DMS153 (cell line): Measurements from ENCODE around the gene KRT74.
A peak's percentile ranks its signal among the peaks of the same experiment; 100 is the strongest.

Experiments used
- DNase-seq: peaks from one replicate; lab custom pipeline; 2025; lab: John Stamatoyannopoulos, UW

Gene KRT74

DNA sequence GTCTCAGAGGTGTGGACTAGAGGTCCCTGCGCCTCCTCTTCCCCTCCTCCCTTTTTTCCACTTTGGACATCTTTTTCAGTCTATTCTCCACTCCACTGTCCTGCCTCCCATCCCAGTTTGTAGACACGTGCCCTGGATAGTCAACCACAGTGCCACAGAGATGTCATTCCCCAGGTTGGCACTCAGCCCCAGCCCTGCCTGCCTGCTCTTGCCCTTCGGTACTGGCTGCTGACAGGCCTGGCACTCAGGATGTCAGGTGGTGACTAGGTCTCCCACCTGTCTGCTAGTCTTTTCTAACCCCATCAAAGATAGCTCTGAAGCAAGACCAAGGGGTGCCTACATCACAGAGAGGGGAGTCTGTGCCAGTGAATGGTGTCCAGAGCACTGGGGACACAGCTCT lies 36.5 kb downstream of the KRT74 start:
- DNase-seq, result no peak

DNA sequence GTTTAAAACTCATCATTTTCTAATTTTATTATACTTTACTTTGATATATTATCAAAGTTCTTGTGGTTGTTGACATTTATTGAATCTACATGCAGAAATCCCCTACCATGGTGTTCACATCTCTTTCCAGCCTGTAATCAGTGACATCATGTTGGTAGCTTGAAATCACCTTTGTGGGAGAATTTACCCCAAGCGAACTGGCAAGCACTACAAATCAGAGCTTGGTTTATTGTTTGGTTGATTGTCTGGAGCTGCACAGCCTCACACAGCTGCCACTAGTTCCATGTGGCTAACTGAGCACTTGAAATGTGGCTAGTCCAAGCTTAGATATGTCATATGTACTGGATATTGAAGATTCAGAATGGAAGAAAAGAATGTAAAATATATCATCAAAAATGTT lies 38.1 kb downstream of the KRT74 start:
- DNase-seq, result no peak

DNA sequence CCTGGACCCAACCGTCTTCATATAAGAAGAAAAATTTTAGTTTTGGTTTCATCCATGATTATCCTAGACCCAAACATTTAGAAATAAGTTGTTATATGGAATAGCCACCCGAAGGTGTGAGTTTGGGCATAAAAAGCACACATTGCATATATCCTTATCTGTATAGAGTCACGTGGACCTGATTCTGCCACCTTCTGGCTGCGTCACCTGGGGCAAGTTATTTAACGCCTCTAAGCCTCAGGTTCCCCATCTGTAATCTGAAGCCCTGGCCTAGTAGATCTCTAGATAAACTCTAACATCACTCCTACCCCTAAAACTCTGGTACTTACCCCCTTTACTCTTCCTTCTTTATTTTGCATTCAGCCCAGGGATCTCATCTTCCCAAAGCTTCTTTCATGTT lies 39.2 kb downstream of the KRT74 start:
- DNase-seq, result no peak

DNA sequence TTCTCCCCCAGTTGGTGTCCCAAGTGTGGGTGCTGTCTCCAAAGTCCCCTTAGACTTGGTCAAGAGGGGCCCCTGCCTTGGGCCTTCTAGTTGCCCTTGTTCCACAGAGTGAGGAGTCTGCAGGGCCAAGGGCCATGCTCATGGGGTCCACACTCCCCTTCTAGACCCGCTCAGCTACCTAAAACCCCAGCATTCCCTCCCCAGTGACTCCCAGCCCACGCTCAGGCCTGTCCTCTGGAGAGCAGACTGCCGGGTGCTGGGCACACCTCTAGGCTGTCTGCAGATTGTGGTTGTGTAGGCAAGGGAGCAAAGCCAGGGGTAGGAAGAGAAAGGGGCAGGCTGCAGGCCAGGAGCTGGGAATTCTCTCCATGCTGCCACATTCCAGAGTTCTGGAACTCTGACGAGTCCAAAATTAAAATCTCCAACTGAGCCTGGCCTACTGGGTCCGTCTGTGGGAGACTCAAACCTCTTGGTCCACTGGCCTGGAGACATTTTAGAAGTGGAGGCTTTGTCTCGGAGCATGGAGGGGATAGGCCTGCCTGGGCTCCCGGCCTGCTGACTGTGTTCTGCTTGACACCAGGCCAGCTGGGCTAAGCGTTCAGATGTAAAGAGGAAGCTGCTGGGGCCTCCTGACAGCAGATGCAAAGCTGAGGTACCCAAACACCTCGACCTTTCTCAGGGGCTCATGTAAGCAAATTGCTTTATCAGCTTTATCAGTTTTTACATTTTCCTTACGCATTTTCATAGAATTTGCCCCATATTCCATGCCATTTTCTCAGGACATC lies 39.8 kb downstream of the KRT74 start:
- DNase-seq, result no peak

DNA sequence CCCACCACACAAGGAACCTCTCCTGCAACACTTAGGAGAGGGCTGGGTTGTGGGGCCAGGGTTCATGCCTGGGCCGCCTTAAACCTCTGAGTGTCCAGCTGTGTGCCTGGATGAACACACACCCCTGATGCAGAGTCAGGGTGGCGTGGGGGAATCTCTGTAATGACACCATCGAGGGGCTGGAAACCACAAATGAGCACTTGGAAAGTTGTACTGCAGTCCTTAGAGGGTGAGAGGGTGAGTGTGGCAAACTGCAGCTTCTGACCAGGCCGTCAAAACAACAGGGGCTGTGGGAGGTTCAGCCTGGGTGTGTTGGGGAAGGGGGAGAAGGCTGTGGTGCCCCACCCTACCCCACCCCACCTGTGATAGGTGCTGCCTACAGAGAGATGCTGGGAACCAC lies 41.0 kb downstream of the KRT74 start:
- DNase-seq, result no peak

DNA sequence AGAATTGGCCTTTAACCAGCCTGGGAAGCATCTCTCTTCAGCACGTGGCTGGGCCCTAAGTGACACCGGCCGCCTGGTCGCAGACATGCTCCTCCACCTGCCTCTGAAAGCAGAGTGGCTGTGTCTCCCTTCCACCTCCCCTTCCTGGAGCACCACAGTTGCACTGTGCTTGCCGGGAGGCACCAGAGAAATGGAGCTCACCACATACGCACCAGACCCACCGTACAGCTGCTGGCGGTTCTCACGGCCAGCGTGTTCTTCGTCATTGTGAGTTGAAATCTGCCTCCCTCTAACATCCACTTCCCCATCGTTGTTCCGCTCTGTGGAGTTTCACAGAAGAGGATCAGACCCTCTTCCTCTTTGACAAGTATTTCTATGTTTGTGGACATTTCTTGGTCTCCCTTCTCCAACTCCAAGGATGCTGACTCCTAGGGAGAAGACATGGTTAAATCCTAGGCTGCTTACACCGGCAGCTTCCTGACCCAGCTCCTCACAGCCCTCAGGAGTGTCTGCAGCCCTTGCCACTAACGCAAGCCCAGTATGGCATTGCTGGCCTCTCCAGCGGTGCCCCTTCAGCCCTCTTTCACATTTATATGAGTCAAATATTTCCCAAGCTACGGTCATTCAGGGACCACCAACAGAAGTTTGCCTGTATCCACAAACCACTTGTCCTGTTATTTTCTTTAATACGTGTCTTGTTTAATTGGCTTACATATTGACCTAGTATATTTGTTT lies 41.9 kb downstream of the KRT74 start:
- no peak for DNase-seq

DNA sequence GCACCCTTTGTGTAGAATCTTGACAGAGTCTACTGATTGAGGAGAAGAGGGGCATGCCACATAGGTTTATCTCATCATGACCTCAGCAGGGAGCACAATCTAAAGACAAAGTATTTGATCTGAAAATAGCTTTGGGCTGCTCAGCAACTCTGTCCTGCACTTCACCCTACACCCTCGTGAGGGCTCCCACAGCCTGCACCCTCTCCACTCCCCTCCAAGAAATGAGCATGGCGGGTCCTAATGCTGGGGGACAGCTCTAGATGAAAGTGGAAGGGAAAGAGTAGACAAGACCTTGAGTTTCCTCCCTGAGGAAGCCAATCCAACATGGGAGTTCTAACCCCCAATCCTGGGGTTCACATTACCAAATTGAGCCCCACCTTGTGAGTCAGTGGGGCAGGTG lies 42.7 kb downstream of the KRT74 start:
- no peak for DNase-seq

DNA sequence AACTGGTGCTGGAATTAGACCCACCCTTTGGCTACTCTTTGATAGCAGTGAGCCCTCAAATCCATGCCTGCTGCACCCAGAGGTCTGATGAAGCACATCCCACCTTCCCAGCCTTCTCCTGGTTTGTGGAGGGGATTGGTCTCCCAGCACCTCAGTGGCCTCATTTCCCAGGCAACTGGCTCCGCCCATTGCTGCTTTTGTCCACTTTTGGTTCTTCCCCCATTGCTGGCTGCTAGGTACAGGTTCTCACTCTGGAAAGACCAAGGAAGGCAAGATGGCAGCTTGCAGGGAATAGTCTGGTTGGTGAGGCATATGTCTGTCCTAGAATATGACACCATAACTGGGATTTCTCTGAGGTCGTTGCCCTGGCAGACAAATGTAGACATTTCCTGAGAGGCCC lies 43.3 kb downstream of the KRT74 start:
- no peak for DNase-seq

DNA sequence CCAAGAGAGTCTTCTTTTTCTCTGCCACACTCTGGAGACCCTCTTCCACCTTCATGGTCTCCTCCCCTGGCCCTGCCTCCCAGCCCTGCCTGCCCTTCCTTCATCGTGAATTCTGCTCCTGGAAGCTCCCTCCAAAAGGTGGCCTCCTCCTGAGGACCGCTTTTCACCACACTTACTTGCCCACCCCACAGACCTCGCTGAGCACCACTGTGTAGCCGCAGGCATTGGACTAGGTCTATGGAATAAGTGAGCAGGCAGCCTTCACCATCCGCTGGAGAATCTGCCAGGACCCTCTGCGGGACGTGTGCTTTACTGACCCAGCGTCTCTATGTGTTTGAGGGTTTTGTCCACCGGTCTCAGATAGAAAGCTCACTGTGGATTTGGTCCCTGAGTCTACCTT lies 43.8 kb downstream of the KRT74 start:
- no peak for DNase-seq

DNA sequence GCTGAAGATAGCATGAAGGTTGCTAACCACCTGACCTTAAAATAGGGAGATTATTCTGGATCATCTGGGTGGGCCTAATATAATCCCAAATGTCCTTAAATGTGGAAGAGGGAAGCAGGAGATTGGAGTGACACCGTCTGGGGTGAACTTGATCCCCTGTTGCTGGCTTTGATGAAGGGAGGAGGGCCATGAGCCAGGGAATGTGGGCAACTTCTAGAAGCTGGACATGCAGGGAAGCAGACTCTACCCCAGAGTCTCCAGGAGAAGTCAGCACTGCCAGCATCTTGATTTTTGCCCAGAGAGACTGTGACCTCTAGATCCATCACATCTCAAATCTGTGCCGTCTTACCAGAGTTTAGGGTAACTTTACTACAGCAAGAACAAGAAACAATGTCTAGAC lies 44.2 kb downstream of the KRT74 start:
- no peak for DNase-seq

DNA sequence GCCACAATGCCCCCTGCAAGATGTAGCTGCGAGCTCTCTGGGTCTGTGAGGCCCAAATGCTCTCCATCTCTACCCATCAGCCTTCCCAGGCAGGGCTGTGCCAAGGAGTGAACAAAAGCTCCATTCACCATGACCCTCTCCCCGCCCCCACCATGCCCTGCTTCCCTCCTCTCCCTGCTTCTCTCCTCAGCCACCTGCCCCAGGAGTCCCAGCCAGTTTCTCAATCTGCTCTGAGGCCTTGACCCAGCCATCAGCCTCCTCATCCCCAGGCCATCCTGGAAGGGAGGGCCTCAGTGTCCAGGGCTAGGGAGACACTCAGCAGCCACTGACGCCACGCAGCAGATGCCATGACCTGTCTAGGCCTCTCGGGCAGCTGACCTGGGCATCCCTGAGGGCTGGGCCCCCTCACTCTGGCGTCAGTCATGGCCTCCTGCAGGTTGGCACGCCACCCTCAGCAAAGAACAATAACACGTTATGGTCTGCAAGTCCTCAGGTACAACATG lies 45.0 kb downstream of the KRT74 start:
- no peak for DNase-seq

DNA sequence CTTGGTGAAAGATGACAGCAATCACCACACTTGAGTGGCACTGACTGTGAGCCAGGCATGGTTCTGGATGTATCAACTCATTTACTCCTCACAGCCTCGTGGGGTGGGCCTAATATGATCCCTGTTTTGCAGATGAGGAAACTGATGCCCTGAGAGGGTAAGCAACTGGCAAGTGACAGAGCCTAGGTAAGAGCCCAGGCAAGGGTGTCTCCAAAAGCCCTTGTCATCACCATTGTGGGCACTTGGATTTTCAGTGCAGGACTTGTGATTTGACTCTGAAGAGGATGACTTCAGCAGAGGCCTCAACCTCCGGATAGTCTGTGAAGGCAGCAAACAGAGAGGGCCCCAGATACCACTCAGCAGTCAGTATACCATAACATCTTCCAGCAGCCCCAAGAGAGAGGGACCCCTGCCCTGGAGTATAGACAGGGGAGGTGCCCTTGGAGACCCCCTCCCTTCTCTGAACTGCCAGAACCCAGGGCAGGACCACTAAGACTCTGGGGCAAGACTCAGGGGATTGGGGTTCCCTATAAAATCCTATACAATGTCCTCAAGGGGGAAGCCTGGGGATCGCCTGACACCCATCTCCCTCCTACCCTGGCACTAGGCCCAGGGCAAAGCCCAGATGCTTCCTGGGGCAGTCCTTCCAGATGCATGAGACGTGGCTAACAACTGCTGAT lies 46.4 kb downstream of the KRT74 start:
- DNase-seq, result no peak

DNA sequence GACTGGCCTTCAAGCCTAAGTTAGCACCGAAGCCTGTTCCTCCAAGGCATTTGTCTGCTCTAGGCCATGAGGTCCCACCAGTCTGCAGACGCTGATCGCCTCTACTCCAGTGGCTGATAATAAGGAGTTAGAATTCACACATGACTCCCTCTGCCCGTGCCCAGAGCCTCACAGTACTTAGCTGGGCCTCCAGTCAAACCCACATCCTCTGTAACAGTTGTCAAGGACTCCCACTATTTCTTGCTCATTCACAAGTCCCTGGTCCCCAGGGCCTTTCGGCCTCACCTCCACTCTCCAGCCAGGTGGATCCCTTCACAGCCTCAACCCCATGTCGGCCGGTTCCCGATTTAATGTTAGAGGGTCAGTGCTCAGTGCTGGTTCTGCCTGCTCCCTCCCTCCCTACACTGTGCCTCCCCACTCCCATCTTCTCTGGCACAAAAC lies 47.1 kb downstream of the KRT74 start:
- no peak for DNase-seq

DNA sequence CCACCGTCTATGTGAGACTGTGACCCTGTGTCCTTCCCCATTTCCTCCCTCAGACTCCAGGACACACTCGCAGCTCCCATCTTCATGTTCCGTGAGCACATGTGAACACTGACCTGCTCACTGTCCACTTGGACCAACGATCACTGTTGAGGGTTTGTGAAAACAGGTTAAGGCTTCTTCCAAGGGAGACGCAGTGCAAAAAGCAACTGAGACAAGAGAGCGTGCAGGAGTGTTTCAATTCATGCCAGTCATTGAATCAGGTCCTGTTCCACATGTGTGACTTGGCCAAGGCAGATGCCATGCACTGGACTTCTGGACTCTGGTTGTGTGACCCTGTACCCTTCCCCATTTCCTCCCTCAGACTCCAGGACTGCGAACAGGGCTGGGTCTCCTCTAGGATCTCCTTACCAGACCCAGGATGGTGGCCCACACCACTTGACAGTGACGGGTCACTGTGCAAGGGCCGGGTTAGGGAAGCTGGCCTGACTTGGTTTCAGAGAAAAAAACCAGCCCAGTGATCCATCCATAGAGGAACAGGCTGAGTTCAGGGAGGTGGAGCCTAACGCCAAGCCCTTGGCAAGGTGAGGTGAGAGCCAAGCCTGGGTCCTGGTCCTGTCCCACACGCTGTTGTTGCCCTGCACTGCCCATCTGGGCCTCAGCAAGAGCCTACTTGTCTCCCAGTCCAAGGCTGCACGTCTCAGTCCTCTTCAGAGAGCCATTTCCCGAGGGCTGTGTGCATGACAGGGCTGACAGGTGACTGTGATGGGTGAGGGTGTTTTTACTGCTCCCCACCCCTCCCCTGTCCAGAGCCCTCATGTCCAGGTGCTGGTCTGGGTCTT lies 47.8 kb downstream of the KRT74 start:
- DNase-seq, result no peak

DNA sequence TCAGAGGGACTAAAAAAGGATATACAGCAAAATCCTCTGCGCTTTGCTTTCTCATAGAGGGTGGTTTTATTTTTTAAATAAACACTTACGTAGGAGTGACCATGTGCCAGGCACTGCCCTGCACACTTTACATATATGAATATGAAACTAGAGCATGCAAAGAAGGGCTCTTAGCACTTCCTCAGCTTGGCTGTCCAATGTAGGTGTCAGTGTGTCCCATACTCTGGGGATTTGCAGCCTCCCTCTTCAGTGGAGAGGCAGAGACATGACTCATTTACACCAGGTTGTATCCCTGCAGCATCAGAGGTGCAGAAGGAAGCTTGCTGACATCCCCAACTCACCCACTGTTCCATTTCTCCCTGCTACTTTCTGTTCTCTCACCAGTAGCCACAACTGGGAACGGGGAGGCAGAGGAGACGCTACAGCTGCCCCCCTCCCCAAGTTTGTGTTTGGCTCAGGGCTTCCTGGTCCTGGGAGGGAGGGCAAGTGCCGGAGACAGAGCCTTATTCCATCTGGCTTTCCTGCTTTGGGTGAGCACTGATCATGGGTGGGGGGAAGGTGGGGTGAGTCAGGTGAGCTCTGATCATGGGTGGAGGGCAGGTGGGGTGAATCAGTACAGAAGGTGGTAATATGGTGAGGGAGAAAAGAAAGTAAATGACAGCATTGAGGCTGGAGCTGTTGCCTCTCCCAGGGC lies 48.6 kb downstream of the KRT74 start:
- peak; percentile 6 for DNase-seq

DNA sequence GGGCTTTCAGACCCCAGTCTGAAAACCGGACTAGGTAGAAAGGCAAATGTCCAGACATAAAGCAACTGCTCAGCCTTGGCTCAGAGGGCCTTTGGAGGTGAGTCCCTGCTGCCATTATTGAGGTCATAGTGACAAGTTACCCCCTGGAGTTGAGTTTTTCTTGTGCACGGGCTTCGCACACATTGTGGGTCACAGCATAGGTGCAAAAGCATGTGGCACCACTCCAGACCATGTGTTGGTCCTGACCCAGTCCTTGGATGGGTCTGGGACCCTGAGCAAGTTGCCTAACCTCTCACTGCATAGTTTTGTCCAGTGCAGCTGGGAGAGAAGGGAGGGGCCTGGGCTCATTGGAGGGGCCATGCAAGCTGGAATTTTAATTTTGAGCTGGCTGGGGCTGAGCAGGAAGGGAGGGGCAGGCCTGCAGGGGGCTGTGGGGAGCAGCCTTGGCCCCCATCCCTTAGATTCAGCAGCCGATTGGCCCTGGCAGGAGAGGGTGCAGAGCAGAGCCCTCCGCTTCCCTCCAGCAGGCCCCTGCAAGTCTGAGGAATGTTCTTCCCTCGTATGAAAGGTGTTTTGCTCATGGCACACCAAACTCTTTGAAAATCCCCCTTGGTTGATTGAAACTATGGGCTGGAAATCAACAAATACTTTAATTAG lies 49.3 kb downstream of the KRT74 start:
- DNase-seq, result no peak

DNA sequence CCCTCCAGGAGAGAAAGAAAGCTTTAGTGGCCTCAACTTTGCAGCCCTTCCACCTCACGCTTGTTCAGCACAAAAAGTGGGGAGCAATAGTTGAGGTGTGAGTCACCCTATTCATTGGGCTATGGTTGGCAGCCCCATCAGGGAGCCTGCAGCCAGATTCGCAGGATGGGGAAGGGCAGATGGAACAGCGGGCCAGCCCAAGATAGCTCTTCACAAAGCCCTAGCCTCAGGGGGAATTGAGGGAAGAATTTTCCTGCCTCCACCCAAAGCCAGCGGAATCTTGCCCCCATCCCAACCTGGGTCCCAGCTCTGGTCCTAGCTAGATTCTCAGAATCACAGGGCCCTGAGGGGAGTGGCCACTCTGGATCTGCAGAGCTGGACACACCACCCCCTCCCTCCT lies 49.8 kb downstream of the KRT74 start:
- DNase-seq, result no peak

DNA sequence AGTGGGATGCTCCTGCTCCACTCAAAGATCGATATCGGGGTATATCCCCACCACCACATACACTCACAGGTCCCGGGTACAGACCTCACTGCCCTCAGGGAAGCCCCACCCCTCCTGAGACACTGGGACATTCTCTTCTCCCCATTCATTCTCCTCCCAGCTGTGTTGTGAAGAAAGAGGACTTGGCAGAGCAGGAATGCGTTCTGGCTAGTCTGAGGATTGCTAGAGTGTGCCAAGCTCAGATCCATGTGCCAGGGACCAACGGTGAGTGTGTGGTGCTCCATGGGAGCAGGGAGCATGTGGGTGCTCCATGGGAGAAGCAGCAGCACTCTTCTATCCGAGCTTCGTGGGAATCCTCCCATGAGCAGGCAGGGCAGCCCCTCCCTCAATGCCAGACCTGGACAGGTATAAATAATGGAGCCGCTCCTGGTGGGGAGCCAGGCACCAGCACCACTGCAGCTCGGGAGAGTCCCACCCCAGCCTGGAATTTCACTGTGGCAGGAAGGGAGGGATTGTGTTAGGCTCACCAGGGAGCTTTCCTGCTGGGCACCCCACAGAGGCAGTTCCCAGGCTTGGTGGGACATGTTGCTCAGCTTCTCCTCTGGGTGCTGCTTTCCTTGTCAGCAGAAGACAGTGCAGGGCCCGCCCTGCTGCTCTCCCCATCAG lies 51.2 kb downstream of the KRT74 start:
- no peak for DNase-seq

DNA sequence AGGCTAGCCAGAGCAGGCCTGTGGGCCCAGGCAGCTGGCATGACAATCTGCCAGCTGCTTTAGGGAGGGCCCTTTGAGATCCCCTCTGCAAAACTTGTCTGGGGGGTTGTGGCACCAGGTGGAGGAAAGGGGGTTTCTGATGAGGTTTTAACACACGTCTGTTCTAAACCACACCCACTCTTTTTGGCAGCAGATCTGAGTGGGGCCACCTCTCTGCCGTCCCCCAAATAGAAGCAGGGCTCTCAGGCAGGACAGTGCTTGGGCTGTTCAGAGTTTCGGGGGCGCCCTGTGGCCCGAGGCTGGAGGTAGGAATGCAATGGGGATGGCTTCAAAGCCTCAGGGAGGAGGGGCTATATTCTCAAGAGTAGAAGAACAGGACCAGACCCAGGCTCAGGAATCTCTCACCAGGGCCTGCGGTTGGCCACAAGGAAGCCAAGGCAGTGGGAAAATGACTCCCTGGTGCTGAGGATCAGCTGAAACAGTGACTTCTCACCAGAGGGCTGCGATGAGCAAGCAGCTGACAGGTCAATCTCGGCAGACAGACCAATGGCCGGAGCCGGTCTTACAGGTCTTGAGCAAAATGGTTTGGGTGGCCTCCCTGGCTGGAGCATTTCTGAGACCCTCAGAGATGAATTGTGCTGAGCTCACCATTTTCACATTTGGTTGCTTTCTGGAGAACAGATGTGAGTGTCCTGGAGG lies 51.9 kb downstream of the KRT74 start:
- no peak for DNase-seq

DNA sequence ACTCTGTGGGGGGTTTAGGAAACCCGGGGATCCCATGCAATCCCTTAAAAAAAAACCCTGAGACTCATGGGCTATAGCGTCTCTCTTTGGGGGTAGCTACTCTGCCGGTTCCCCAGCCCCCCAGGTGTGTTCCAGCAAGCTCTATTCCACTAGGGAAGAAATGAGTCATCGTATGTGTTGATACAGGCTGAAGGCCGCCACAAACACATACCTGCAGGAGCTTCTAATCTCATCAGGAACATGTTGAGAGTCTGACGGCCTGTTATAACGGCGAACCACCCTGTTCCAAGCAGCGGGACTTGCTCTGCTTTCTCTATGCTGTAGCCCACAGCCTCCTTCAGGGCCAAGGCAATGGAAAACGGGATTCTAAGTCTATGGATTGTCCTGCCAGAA lies 52.5 kb downstream of the KRT74 start:
- no peak for DNase-seq
